Measurements from ENCODE around the gene EPYC. TPM values are rescaled to one million over a fixed set of nuclear protein-coding genes. Genes with fewer than 3 reads are reported as not detected.

The EPYC gene
- total and polyA plus RNA-seq, 2 of the 4 experiments (the other 2 are of a cell fraction): not detected

GRCh38 chr12:90916516-90916915 lies 88.3 kb downstream of the EPYC start:
- no peak overlapping the region for H2BK20ac ChIP-seq (ENCODE audit: low read depth, low read length)
- H2AK5ac ChIP-seq (ENCODE audit: low read depth, low read length): no peak overlapping the region
- H2BK15ac ChIP-seq (ENCODE audit: low read depth, low read length): no peak overlapping the region
- H3K4me3 ChIP-seq (ENCODE audit: insufficient read depth, low read depth, low read length): no peak overlapping the region
- intact Hi-C loops (cut with micrococcal nuclease) (no loop called here), in situ Hi-C loops (cut with MboI; ENCODE audit: low sequenced_read_pairs) (no loop called here), dilution Hi-C loops (cut with HindIII; ENCODE audit: low sequenced_read_pairs, unreplicated experiment) (no loop called here)
- H2AK9ac ChIP-seq (replicated peaks; ENCODE audit: low read depth, low read length, poor library complexity): no peak overlapping the region
- H3K27ac ChIP-seq (ENCODE audit: insufficient read depth, low read length): no peak overlapping the region
- H3K79me1 ChIP-seq (ENCODE audit: low read depth in 1 of 2, low read length in 2 of 2): no peaks in the 10 kb centered on the region
- no peak overlapping the region for H3K4me2 ChIP-seq (ENCODE audit: low read depth, low read length)
- H3K56ac ChIP-seq (ENCODE audit: extremely low read depth, insufficient read depth, low read length): no peak overlapping the region
- no peak overlapping the region for H3K23ac ChIP-seq (ENCODE audit: low read depth, low read length)
- ChIA-PET CTCF (no interaction called here), POLR2A (ENCODE audit: unreplicated experiment) (no interaction called here)
- H4K20me1 ChIP-seq (ENCODE audit: insufficient read depth, low read length): no peaks in the 10 kb centered on the region
- no TSS peak for BruUV-seq (replicated peaks)
- H4K8ac ChIP-seq (ENCODE audit: low read depth in 2 of 2, low read length in 2 of 2): no peak overlapping the region
- no peak overlapping the region for H3K18ac ChIP-seq (ENCODE audit: low read depth, low read length)
- no peaks in the 10 kb centered on the region for H3K36me3 ChIP-seq (ENCODE audit: control insufficient read depth, insufficient read depth, low read length)
- H4K5ac ChIP-seq (ENCODE audit: low read depth, low read length): no peak overlapping the region
- TF ChIP-seq RAD21 (IDR thresholded peaks at IDR 0.05; ENCODE audit: low read length) (no peak), MXI1 (IDR thresholded peaks at IDR 0.05; ENCODE audit: borderline replicate concordance, low read depth, low read length) (no peak), BHLHE40 (IDR thresholded peaks at IDR 0.05; ENCODE audit: low read depth, low read length) (no peak), MAZ (IDR thresholded peaks at IDR 0.05; ENCODE audit: borderline replicate concordance, low read depth, low read length) (no peak), RFX5 (IDR thresholded peaks at IDR 0.05; ENCODE audit: low read depth, low read length) (no peak), CEBPB (IDR thresholded peaks at IDR 0.05; ENCODE audit: low read depth, low read length) (no peak), SMC3 (IDR thresholded peaks at IDR 0.05; ENCODE audit: low read depth, low read length) (no peak), FOS (IDR thresholded peaks at IDR 0.05; ENCODE audit: low read depth, low read length) (no peak), ELK1 (IDR thresholded peaks at IDR 0.05; ENCODE audit: borderline replicate concordance, low read depth, low read length) (no peak), MAFK (IDR thresholded peaks at IDR 0.05; ENCODE audit: low read depth, low read length) (no peak), RCOR1 (IDR thresholded peaks at IDR 0.05; ENCODE audit: insufficient replicate concordance, low read length) (no peak), POLR2A (IDR thresholded peaks at IDR 0.05; ENCODE audit: low read depth, low read length) (no peak), NFE2L2 (IDR thresholded peaks at IDR 0.05; ENCODE audit: low read depth, low read length) (no peak), CHD1 (IDR thresholded peaks at IDR 0.05; ENCODE audit: low read depth, low read length) (no peak), USF2 (IDR thresholded peaks at IDR 0.05; ENCODE audit: low read depth, low read length) (no peak)
- no peaks in the 10 kb centered on the region for H3K9me3 ChIP-seq (ENCODE audit: control insufficient read depth, insufficient read depth, low read length)
- no peak overlapping the region for H2BK5ac ChIP-seq (ENCODE audit: low read depth, low read length, poor library complexity, severe bottlenecking)
- H3K14ac ChIP-seq (replicated peaks; ENCODE audit: low read depth, low read length): no peak overlapping the region
- H3K27me3 ChIP-seq (ENCODE audit: control insufficient read depth, insufficient read depth, low read length): no peaks in the 10 kb centered on the region
- no peak overlapping the region for H4K91ac ChIP-seq (ENCODE audit: insufficient read depth, low read depth, low read length)
- no peak overlapping the region for H2AFZ ChIP-seq (replicated peaks; ENCODE audit: low read length, poor library complexity)
- H2BK120ac ChIP-seq (ENCODE audit: low read depth, low read length): no peak overlapping the region
- H3K4me1 ChIP-seq (ENCODE audit: control insufficient read depth, insufficient read depth, low read length): no peaks in the 10 kb centered on the region; the same call in 1 of the 2 replicates
- no peaks in the 10 kb centered on the region for H3K9me1 ChIP-seq (ENCODE audit: insufficient read depth, low read length)
- DNase-seq (no peak), ATAC-seq (ENCODE audit: low read depth) (no peak)
- H3K9ac ChIP-seq (ENCODE audit: low read depth, low read length): no peak overlapping the region
- no peak overlapping the region for H3K4ac ChIP-seq (ENCODE audit: low read depth, low read length)

Measured in IMR-90 (cell line).